ENCODE data around the gene EARS2. TPM values are rescaled to one million over a fixed set of nuclear protein-coding genes. Genes with fewer than 3 reads are reported as not detected.
"Not testable (repeated sequence)": the region's sequence is repeated elsewhere in the genome, so short reads cannot be mapped to it uniquely, and the experiment has no call there.

EARS2 gene
- 10 to 100 TPM; 16.3 to 16.4 TPM for total RNA-seq

GRCh38 chr16:23556881-23557778 is at the start of gene EARS2, which contains the start of gene UBFD1:
Gene EARS2, minus strand, starts transcription at chr16:23557350. Its CDS starts 7 bp downstream, at chr16:23557343.
Gene UBFD1, plus strand, starts transcription at chr16:23557727. Its CDS starts 16 bp downstream, at chr16:23557743.
- DNase-seq (peak; percentile 98), ATAC-seq (peak; percentile 92)
- Mint-ChIP-seq H3K4me1 (ENCODE audit: low read depth) (peaks cover 35% of the 10 kb centered on the region), H3K9me3 (ENCODE audit: insufficient read depth) (no peaks in the 10 kb centered on the region), H3K36me3 (ENCODE audit: low read depth) (peaks cover 22% of the 10 kb centered on the region), H3K4me3 (peak within 1 kb of the TSS; percentile 95), H3K27me3 (ENCODE audit: low read depth) (no peaks in the 10 kb centered on the region), H3K27ac (peak within 1 kb of the TSS; percentile 94)
- CTCF ChIA-PET = interaction anchor here (1.0 to 2.4 kb wide), 6 partner anchors 18 to 121 kb away, joined by 3 to 12 read pairs (median 4); no protein-coding TSS in a partner anchor
- POLR2A ChIA-PET = interaction anchor here (0.6 to 1.5 kb wide), 6 partner anchors 23 to 123 kb away, joined by 3 read pairs; partner anchors contain the start of genes GGA2 and NDUFAB1

GRCh38 chr16:23597003-23597756 is 40.0 kb upstream of the EARS2 start:
- no peaks in the 10 kb centered on the region for H3K9me3 Mint-ChIP-seq (ENCODE audit: insufficient read depth)
- DNase-seq = peak; percentile 44
- no peaks in the 10 kb centered on the region for H3K27me3 Mint-ChIP-seq (ENCODE audit: low read depth)
- H3K4me1 Mint-ChIP-seq (ENCODE audit: low read depth) = peaks cover 27% of the 10 kb centered on the region
- ChIA-PET POLR2A (interaction anchor here (0.9 to 1.4 kb wide), 3 partner anchors 36 to 44 kb away, joined by 3 to 5 read pairs (median 4); partner anchors contain the start of genes DCTN5, EARS2, PALB2 and UBFD1), CTCF (interaction anchor here (0.5 to 2.3 kb wide), 32 partner anchors 8 to 573 kb away, joined by 3 to 15 read pairs (median 4); partner anchors contain the start of genes DCTN5, EARS2, PALB2 and UBFD1)
- ATAC-seq = no peak
- no peak overlapping the region for H3K4me3 Mint-ChIP-seq
- H3K36me3 Mint-ChIP-seq (ENCODE audit: low read depth) = peaks cover 17% of the 10 kb centered on the region
- peak overlapping the region; percentile 60 for H3K27ac Mint-ChIP-seq

GRCh38 chr16:23595951-23596720 is 39.0 kb upstream of the EARS2 start, which contains the start of gene NDUFAB1:
Gene NDUFAB1, minus strand, starts transcription at chr16:23596316. Its CDS starts 26 bp downstream, at chr16:23596290.
- no peaks in the 10 kb centered on the region for H3K9me3 Mint-ChIP-seq (ENCODE audit: insufficient read depth)
- peak; percentile 99 for ATAC-seq
- H3K4me1 Mint-ChIP-seq (ENCODE audit: low read depth) = peaks cover 29% of the 10 kb centered on the region
- no peaks in the 10 kb centered on the region for H3K27me3 Mint-ChIP-seq (ENCODE audit: low read depth)
- H3K4me3 Mint-ChIP-seq = peak within 1 kb of the TSS; percentile 89
- CTCF ChIA-PET = interaction anchor here (0.5 to 2.3 kb wide), 31 partner anchors 8 to 574 kb away, joined by 3 to 15 read pairs (median 4); partner anchors contain the start of genes DCTN5, EARS2, PALB2 and UBFD1
- H3K27ac Mint-ChIP-seq = peak within 1 kb of the TSS; percentile 80
- DNase-seq = peak; percentile 93
- peaks cover 23% of the 10 kb centered on the region for H3K36me3 Mint-ChIP-seq (ENCODE audit: low read depth)
- POLR2A ChIA-PET = interaction anchor here (0.9 to 1.4 kb wide), 3 partner anchors 35 to 45 kb away, joined by 3 to 5 read pairs (median 4); partner anchors contain the start of genes DCTN5, EARS2, PALB2 and UBFD1

GRCh38 chr16:23595246-23595950 is 38.2 kb upstream of the EARS2 start:
- Mint-ChIP-seq H3K27me3 (ENCODE audit: low read depth) (no peaks in the 10 kb centered on the region), H3K36me3 (ENCODE audit: low read depth) (peaks cover 25% of the 10 kb centered on the region), H3K4me3 (peak overlapping the region; percentile 89), H3K4me1 (ENCODE audit: low read depth) (peaks cover 29% of the 10 kb centered on the region), H3K9me3 (ENCODE audit: insufficient read depth) (no peaks in the 10 kb centered on the region), H3K27ac (peak overlapping the region; percentile 75)
- ChIA-PET POLR2A (interaction anchor here (0.6 kb wide), 1 partner anchor 453 kb away, joined by 6 read pairs; no protein-coding TSS in a partner anchor), CTCF (no interaction called here)
- ATAC-seq (peak; percentile 30), DNase-seq (peak; percentile 23)

GRCh38 chr16:23594186-23594585 is 37.0 kb upstream of the EARS2 start:
- Mint-ChIP-seq H3K4me1 (ENCODE audit: low read depth) (peaks cover 29% of the 10 kb centered on the region), H3K27me3 (ENCODE audit: low read depth) (no peaks in the 10 kb centered on the region), H3K9me3 (ENCODE audit: insufficient read depth) (no peaks in the 10 kb centered on the region), H3K4me3 (no peak overlapping the region), H3K27ac (no peak overlapping the region), H3K36me3 (ENCODE audit: low read depth) (peaks cover 28% of the 10 kb centered on the region)
- POLR2A ChIA-PET = no interaction called here
- CTCF ChIA-PET = no interaction called here
- DNase-seq (no peak), ATAC-seq (no peak)

GRCh38 chr16:23590181-23590580 is 33.0 kb upstream of the EARS2 start:
- ChIA-PET CTCF (no interaction called here), POLR2A (interaction anchor here (0.9 kb wide), 1 partner anchor 31 kb away, joined by 4 read pairs; no protein-coding TSS in a partner anchor)
- Mint-ChIP-seq H3K9me3 (ENCODE audit: insufficient read depth) (no peaks in the 10 kb centered on the region), H3K27me3 (ENCODE audit: low read depth) (no peaks in the 10 kb centered on the region), H3K36me3 (ENCODE audit: low read depth) (peaks cover 41% of the 10 kb centered on the region), H3K4me1 (ENCODE audit: low read depth) (peaks cover 17% of the 10 kb centered on the region), H3K27ac (no peak overlapping the region), H3K4me3 (no peak overlapping the region)
- ATAC-seq = no peak
- no peak for DNase-seq

- no peak overlapping the region for H3K4me3 Mint-ChIP-seq
- DNase-seq = no peak
- peaks cover 2% of the 10 kb centered on the region for H3K4me1 Mint-ChIP-seq (ENCODE audit: low read depth)
- ATAC-seq = no peak
- H3K27me3 Mint-ChIP-seq (ENCODE audit: low read depth) = no peaks in the 10 kb centered on the region
- ChIA-PET CTCF (interaction anchor here (1.2 kb wide), 1 partner anchor 9 kb away, joined by 3 read pairs; no protein-coding TSS in a partner anchor), POLR2A (no interaction called here)
- peaks cover 46% of the 10 kb centered on the region for H3K36me3 Mint-ChIP-seq (ENCODE audit: low read depth)
- no peaks in the 10 kb centered on the region for H3K9me3 Mint-ChIP-seq (ENCODE audit: insufficient read depth)
- peak overlapping the region; percentile 43 for H3K27ac Mint-ChIP-seq
Observed at GRCh38 chr16:23587726-23588125, 30.6 kb upstream of the EARS2 start.

- no peak for DNase-seq
- H3K36me3 Mint-ChIP-seq (ENCODE audit: low read depth) = peaks cover 44% of the 10 kb centered on the region
- no peak overlapping the region for H3K4me3 Mint-ChIP-seq
- H3K27me3 Mint-ChIP-seq (ENCODE audit: low read depth) = no peaks in the 10 kb centered on the region
- ATAC-seq = no peak
- no peaks in the 10 kb centered on the region for H3K9me3 Mint-ChIP-seq (ENCODE audit: insufficient read depth)
- no peaks in the 10 kb centered on the region for H3K4me1 Mint-ChIP-seq (ENCODE audit: low read depth)
- CTCF ChIA-PET = no interaction called here
- POLR2A ChIA-PET = no interaction called here
- H3K27ac Mint-ChIP-seq = peak overlapping the region; percentile 11
Observed at GRCh38 chr16:23584186-23585076, 27.3 kb upstream of the EARS2 start.

- CTCF ChIA-PET; ATAC-seq; H3K9me3 Mint-ChIP-seq (ENCODE audit: insufficient read depth); DNase-seq; H3K4me1 Mint-ChIP-seq (ENCODE audit: low read depth); H3K27ac Mint-ChIP-seq; H3K27me3 Mint-ChIP-seq (ENCODE audit: low read depth); POLR2A ChIA-PET; H3K4me3 Mint-ChIP-seq: not testable (repeated sequence)
- H3K36me3 Mint-ChIP-seq (ENCODE audit: low read depth) = peaks cover 43% of the 10 kb centered on the region
Observed at GRCh38 chr16:23583271-23583670, 26.1 kb upstream of the EARS2 start.

GRCh38 chr16:23581764-23582163 is 24.6 kb upstream of the EARS2 start:
- no peaks in the 10 kb centered on the region for H3K4me1 Mint-ChIP-seq (ENCODE audit: low read depth)
- H3K9me3 Mint-ChIP-seq (ENCODE audit: insufficient read depth) = no peaks in the 10 kb centered on the region
- ATAC-seq (no peak), DNase-seq (no peak)
- no peaks in the 10 kb centered on the region for H3K27me3 Mint-ChIP-seq (ENCODE audit: low read depth)
- POLR2A ChIA-PET = no interaction called here
- CTCF ChIA-PET = interaction anchor here (1.2 kb wide), 1 partner anchor 15 kb away, joined by 3 read pairs; no protein-coding TSS in a partner anchor
- H3K27ac Mint-ChIP-seq = no peak overlapping the region
- peaks cover 40% of the 10 kb centered on the region for H3K36me3 Mint-ChIP-seq (ENCODE audit: low read depth)
- no peak overlapping the region for H3K4me3 Mint-ChIP-seq
